Mesothelial cell of epicardium (in vitro differentiated cells): ENCODE measurements around the gene LCN2. TPM values are rescaled to one million over a fixed set of nuclear protein-coding genes. Genes with fewer than 3 reads are reported as not detected.

Experiments used
- DNase-seq, 2 experiments: peaks; one replicate each; pipeline ENCODE4 v3.0.0; 2021; ENCODE audit warnings: low spot score in 2 of 2; ENCODE audit not compliant: unreplicated experiment in 2 of 2
- H3K27ac Mint-ChIP-seq: 2 replicates; pipeline ENCODE4 v1.8.0; 2021; ENCODE audit warnings: mixed read lengths
- H3K27me3 Mint-ChIP-seq: 2 replicates; pipeline ENCODE4 v1.8.0; 2021; ENCODE audit warnings: low read depth, mixed read lengths
- H3K36me3 Mint-ChIP-seq: 2 replicates; pipeline ENCODE4 v1.8.0; 2021; ENCODE audit warnings: mixed read lengths
- H3K4me1 Mint-ChIP-seq: 2 replicates; pipeline ENCODE4 v1.8.0; 2021; ENCODE audit warnings: mixed read lengths
- H3K4me3 Mint-ChIP-seq: 2 replicates; pipeline ENCODE4 v1.8.0; 2021; ENCODE audit warnings: mild to moderate bottlenecking, moderate library complexity, mixed read lengths
- H3K9me3 Mint-ChIP-seq: 2 replicates; pipeline ENCODE4 v1.8.0; 2021; ENCODE audit warnings: mixed read lengths
- CTCF ChIP-seq: fragments of 200-600 bp; sonication (generic); IDR thresholded peaks from one replicate; pipeline ENCODE4 v1.5.0; 2021; ENCODE audit warnings: antibody characterized with exemption; ENCODE audit not compliant: unreplicated experiment
- total RNA-seq: library from RNA; stranded (reverse); gene quantifications from 3 replicates; pipeline ENCODE4 v1.2.1, GENCODE V29; 2021

LCN2 gene
- total RNA-seq, 1 donor from 2014 or later = not detected

- TF ChIP-seq CTCF = peak; percentile 100
- Mint-ChIP-seq H3K36me3 (peaks cover 8% of the 10 kb centered on the region), H3K4me1 (peaks cover 3% of the 10 kb centered on the region), H3K4me3 (peak overlapping the region; percentile 22), H3K27ac (no peak overlapping the region), H3K27me3 (no peaks in the 10 kb centered on the region), H3K9me3 (no peaks in the 10 kb centered on the region)
- DNase-seq = peak; percentile 90 to 99
These were observed 31.4 kb upstream of the LCN2 start for GRCh38 chr9:128117613-128118471.

- no peak for DNase-seq
- H3K4me1 Mint-ChIP-seq = peaks cover 3% of the 10 kb centered on the region
- TF ChIP-seq CTCF = no peak
- no peak overlapping the region for H3K4me3 Mint-ChIP-seq
- H3K36me3 Mint-ChIP-seq = peaks cover 5% of the 10 kb centered on the region
- H3K27ac Mint-ChIP-seq = no peak overlapping the region
- no peaks in the 10 kb centered on the region for H3K9me3 Mint-ChIP-seq
- H3K27me3 Mint-ChIP-seq = no peaks in the 10 kb centered on the region
These were observed 30.8 kb upstream of the LCN2 start for GRCh38 chr9:128118472-128118857.

- no peak overlapping the region for H3K27ac Mint-ChIP-seq
- H3K4me3 Mint-ChIP-seq = no peak overlapping the region
- H3K27me3 Mint-ChIP-seq = no peaks in the 10 kb centered on the region
- DNase-seq = no peak
- TF ChIP-seq CTCF = no peak
- H3K9me3 Mint-ChIP-seq = no peaks in the 10 kb centered on the region
- peaks cover 3% of the 10 kb centered on the region for H3K4me1 Mint-ChIP-seq
- peaks cover 2% of the 10 kb centered on the region for H3K36me3 Mint-ChIP-seq
These were observed 30.1 kb upstream of the LCN2 start for GRCh38 chr9:128118971-128119665.

- no peak overlapping the region for H3K27ac Mint-ChIP-seq
- H3K4me3 Mint-ChIP-seq = no peak overlapping the region
- peaks cover 6% of the 10 kb centered on the region for H3K4me1 Mint-ChIP-seq
- peaks cover 5% of the 10 kb centered on the region for H3K36me3 Mint-ChIP-seq
- TF ChIP-seq CTCF = no peak
- no peaks in the 10 kb centered on the region for H3K27me3 Mint-ChIP-seq
- no peaks in the 10 kb centered on the region for H3K9me3 Mint-ChIP-seq
- no peak for DNase-seq
These were observed 29.1 kb upstream of the LCN2 start for GRCh38 chr9:128120061-128120740.

- H3K27ac Mint-ChIP-seq = no peak overlapping the region
- H3K36me3 Mint-ChIP-seq = peaks cover 5% of the 10 kb centered on the region
- no peak for TF ChIP-seq CTCF
- peaks cover 12% of the 10 kb centered on the region for H3K4me1 Mint-ChIP-seq
- H3K27me3 Mint-ChIP-seq = no peaks in the 10 kb centered on the region
- no peak overlapping the region for H3K4me3 Mint-ChIP-seq
- H3K9me3 Mint-ChIP-seq = no peaks in the 10 kb centered on the region
- DNase-seq = no peak
These were observed 28.4 kb upstream of the LCN2 start for GRCh38 chr9:128120741-128121465.
